Lower leg skin (tissue), 3 donors: ENCODE results near the gene SLC8A2.

Experiments
- POLR2A ChIP-seq, 2 donors: fragments of 450-650 bp; IDR thresholded peaks; one replicate each; pipeline ENCODE4 v1.6.1; 2016 to 2017; ENCODE audit warnings: antibody characterized with exemption in 2 of 2, mild to moderate bottlenecking in 1 of 2, moderate library complexity in 1 of 2
- TF ChIP-seq, protein P1 (sequence below), 3 donors: fragments of 450-650 bp; IDR thresholded peaks; one replicate each; pipeline ENCODE4 v1.5.1; 2016; ENCODE audit warnings: antibody characterized with exemption in 3 of 3, mild to moderate bottlenecking in 3 of 3, moderate library complexity in 2 of 3

DNA sequence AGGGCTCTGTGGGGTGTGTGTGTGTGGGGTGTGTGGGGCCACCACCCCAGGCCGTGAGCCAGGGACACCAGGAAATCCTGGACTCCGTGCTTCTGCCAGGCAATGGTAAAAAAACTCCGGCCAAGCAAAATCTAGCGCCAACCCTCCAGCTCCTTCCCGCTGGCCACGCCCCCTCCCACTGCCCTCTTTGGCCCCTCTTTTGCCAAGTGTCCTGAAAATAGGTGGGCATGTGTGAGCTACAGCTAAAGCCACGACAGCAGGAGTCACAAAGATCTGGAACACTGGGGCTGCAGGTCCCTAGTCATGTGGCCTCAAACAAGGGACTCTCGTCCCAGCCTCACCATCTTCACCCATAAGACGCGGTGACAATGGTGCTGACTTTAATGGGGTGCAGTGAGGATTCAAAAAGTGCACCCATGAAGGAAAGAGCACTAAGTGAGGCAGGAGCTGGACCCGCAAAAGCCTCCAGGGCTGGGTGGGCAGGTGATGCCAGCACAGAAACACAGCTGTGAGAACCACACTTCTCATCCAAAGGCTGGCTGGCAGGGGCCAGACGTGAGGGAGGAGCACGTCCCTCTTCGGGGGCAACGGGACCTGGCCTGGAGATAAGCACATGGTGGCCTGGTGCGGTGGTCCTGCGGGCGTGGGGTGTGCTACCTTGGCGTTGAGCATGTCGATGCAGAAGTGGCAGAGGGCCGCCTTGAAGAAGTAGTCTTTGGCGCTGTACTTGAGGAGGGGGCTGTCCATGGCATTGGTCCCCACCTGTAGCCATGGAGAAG lies 19.9 kb upstream of the SLC8A2 start:
- TF ChIP-seq, protein P1, sequence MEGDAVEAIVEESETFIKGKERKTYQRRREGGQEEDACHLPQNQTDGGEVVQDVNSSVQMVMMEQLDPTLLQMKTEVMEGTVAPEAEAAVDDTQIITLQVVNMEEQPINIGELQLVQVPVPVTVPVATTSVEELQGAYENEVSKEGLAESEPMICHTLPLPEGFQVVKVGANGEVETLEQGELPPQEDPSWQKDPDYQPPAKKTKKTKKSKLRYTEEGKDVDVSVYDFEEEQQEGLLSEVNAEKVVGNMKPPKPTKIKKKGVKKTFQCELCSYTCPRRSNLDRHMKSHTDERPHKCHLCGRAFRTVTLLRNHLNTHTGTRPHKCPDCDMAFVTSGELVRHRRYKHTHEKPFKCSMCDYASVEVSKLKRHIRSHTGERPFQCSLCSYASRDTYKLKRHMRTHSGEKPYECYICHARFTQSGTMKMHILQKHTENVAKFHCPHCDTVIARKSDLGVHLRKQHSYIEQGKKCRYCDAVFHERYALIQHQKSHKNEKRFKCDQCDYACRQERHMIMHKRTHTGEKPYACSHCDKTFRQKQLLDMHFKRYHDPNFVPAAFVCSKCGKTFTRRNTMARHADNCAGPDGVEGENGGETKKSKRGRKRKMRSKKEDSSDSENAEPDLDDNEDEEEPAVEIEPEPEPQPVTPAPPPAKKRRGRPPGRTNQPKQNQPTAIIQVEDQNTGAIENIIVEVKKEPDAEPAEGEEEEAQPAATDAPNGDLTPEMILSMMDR (IDR thresholded peaks at IDR 0.05), result no peak
- no peak for TF ChIP-seq POLR2A (IDR thresholded peaks at IDR 0.05)
